A549 (cell line): Measurements from ENCODE around the gene FANCC. TPM values are rescaled to one million over a fixed set of nuclear protein-coding genes. Genes with fewer than 3 reads are reported as not detected.
A peak's percentile ranks its signal among the peaks of the same experiment; 100 is the strongest.

Experiments
- ATAC-seq, 2 experiments: fragments of 200-7000 bp in 1 of 2; fragments of >200 bp in 1 of 2; cut with Nextera tagmentation in 1 of 2; cut with Tn5 transposase in 1 of 2; 3 replicates each; pipeline versions ENCODE4 v1.8.0 to v1.9.1; 2018 to 2020; ENCODE audit warnings: mild to moderate bottlenecking in 1 of 2, moderate library complexity in 1 of 2
- CTCF ChIA-PET: fragments of 300-600 bp; sonication (Branson Sonifier 250); formaldehyde crosslinking; extraction: SDS; loops from one replicate; lab custom pipeline; 2021; ENCODE audit warnings: antibody characterized with exemption, inconsistent platforms; lab: Yijun Ruan, JAX
- POLR2A ChIA-PET: fragments of 350-600 bp; formaldehyde crosslinking; extraction: SDS; loops from one replicate; lab custom pipeline; 2021; ENCODE audit warnings: antibody characterized with exemption, inconsistent platforms; lab: Yijun Ruan, JAX
- DNase-seq, 2 experiments: peaks; one replicate each; pipeline versions ENCODE4 v3.0.0 to v3.0.0-alpha.2; 2011 to 2016; ENCODE audit warnings: low read depth in 1 of 2, low spot score in 1 of 2
- FAIRE-seq: peaks from 2 replicates; lab custom pipeline; 2011; peaks lifted over from hg19 to GRCh38; lab: Jason Lieb, UNC
- H3K27ac ChIP-seq, 2 experiments: fragments of >200 bp; sonication (Bioruptor Twin); formaldehyde crosslinking; 3 replicates each; pipeline ENCODE4 v1.5.1; 2016 to 2017
- H3K4me1 ChIP-seq: fragments of >200 bp; sonication (Bioruptor Twin); formaldehyde crosslinking; 3 replicates; pipeline ENCODE4 v1.6.1; 2016
- H3K4me2 ChIP-seq: fragments of >200 bp; sonication (Bioruptor Twin); formaldehyde crosslinking; 3 replicates; pipeline ENCODE4 v1.6.1; 2016
- H3K4me3 ChIP-seq: fragments of >200 bp; sonication (Bioruptor Twin); formaldehyde crosslinking; 3 replicates; pipeline ENCODE4 v1.5.1; 2016
- H3K9me3 ChIP-seq: fragments of >200 bp; sonication (Bioruptor Twin); formaldehyde crosslinking; 3 replicates; pipeline ENCODE4 v1.6.1; 2016
- E2F6 ChIP-seq: IDR thresholded peaks from 2 replicates; pipeline ENCODE4 v1.6.1; 2012; ENCODE audit warnings: low read depth, borderline replicate concordance
- EP300 ChIP-seq, 2 experiments: fragments of >200 bp; sonication (Bioruptor Twin); formaldehyde crosslinking; IDR thresholded peaks; 2 replicates in 1 of 2; 3 replicates in 1 of 2; pipeline ENCODE4 v1.6.1; 2016 to 2017
- FOSB ChIP-seq: fragments of 250-450 bp; sonication (Bioruptor Pico); IDR thresholded peaks from 2 replicates; pipeline ENCODE4 v1.5.0; 2020; ENCODE audit warnings: mild to moderate bottlenecking, moderate library complexity
- FOSL2 ChIP-seq, 2 experiments: fragments of 450-650 bp in 1 of 2; fragments of >200 bp in 1 of 2; sonication (Bioruptor Twin) in 1 of 2; formaldehyde crosslinking; IDR thresholded peaks; 2 replicates each; pipeline versions ENCODE4 v1.5.0 to v1.6.1; 2016 to 2020; ENCODE audit warnings: mild to moderate bottlenecking in 1 of 2, moderate library complexity in 1 of 2
- GATA3 ChIP-seq: IDR thresholded peaks from 2 replicates; pipeline ENCODE4 v1.6.1; 2012; ENCODE audit warnings: borderline replicate concordance
- HOXA7 ChIP-seq: fragments of 250-450 bp; sonication (Bioruptor Pico); IDR thresholded peaks from 2 replicates; pipeline ENCODE4 v1.5.0; 2020; ENCODE audit warnings: mild to moderate bottlenecking, moderate library complexity
- HOXB13 ChIP-seq: fragments of 250-450 bp; sonication (Bioruptor Pico); IDR thresholded peaks from 2 replicates; pipeline ENCODE4 v1.5.0; 2020; ENCODE audit warnings: low read depth, mild to moderate bottlenecking, moderate library complexity
- JUN ChIP-seq, 2 experiments: fragments of >200 bp; sonication (Bioruptor Twin); formaldehyde crosslinking; IDR thresholded peaks; 2 replicates in 1 of 2; 3 replicates in 1 of 2; pipeline ENCODE4 v1.6.1; 2016 to 2017
- MAX ChIP-seq: IDR thresholded peaks from 2 replicates; pipeline ENCODE4 v1.6.1; 2012
- MAZ ChIP-seq: fragments of 150-350 bp; IDR thresholded peaks from 2 replicates; pipeline ENCODE4 v1.6.1; 2014; ENCODE audit warnings: antibody characterized with exemption, low read depth, low read length, borderline replicate concordance
- PBX3 ChIP-seq: IDR thresholded peaks from 2 replicates; pipeline ENCODE4 v1.6.1; 2012
- RAD21 ChIP-seq, 2 experiments: fragments of >200 bp in 1 of 2; sonication (Bioruptor Twin) in 1 of 2; formaldehyde crosslinking in 1 of 2; IDR thresholded peaks in 1 of 2; conservative IDR thresholded peaks in 1 of 2; 2 replicates in 1 of 2; 3 replicates in 1 of 2; pipeline ENCODE4 v1.6.1; 2012 to 2018; ENCODE audit warnings: inconsistent platforms in 1 of 2
- RARB ChIP-seq: fragments of 250-450 bp; sonication (Bioruptor Pico); IDR thresholded peaks from 2 replicates; pipeline ENCODE4 v1.8.0; 2021; ENCODE audit warnings: mild to moderate bottlenecking, moderate library complexity
- WGBS: methylation state at CpG from one replicate; pipeline ENCODE4 v1.1.6; 2017; ENCODE audit errors: missing lambda C conversion rate; 5-methylcytosine and 5-hydroxymethylcytosine counted together
- polyA plus RNA-seq, 4 experiments: library from polyadenylated mRNA; depleted of rRNA in 3 of 4; stranded (reverse); fragments of >200 nt; fragmentation: RNase III in 1 of 4; extraction: RNeasy Plus Mini Kit Qiagen cat#74134 plus additional on column Dnase treatment in 1 of 4; gene quantifications; 2 replicates in 3 of 4; 3 replicates in 1 of 4; pipeline ENCODE4 v1.2.3, GENCODE V29; 2011 to 2017
- TF ChIP-seq, protein P1 (sequence below): fragments of >200 bp; sonication (Bioruptor Twin); formaldehyde crosslinking; IDR thresholded peaks from 3 replicates; pipeline ENCODE4 v1.5.1; 2016

The FANCC gene
- polyA plus RNA-seq, 2 of the 4 experiments (the other 2 are of a cell fraction) = 13.5 to 24.9 TPM

- H3K9me3 ChIP-seq = no peaks in the 10 kb centered on the region
- TF ChIP-seq RAD21 (conservative IDR thresholded peaks at IDR 0.05 in 1 of 2, IDR thresholded peaks at IDR 0.05 in 1 of 2) (no peak), PBX3 (no peak; the same call in 1 of the 2 replicates), GATA3 (peak; percentile 0; the same call in 1 of the 2 replicates), RARB (CRISPR knock-in tag) (no peak), EP300 (IDR thresholded peaks at IDR 0.05) (no peak), HOXB13 (no peak), JUN (IDR thresholded peaks at IDR 0.05) (peak; percentile 3 to 10; a peak in 2 of 5 replicates), MAZ (no peak)
- TF ChIP-seq, all 56 proteins: peak for 2
- peak; percentile 2 to 10; a peak in 4 of 6 replicates for ATAC-seq
- ChIA-PET POLR2A (no interaction called here), CTCF (interaction anchor here (1.0 to 2.0 kb wide), 3 partner anchors 25 to 308 kb away, joined by 3 to 9 read pairs (median 3); no protein-coding TSS in a partner anchor)
- WGBS = 67% methylated on average over 13 of the region's 14 CpGs
- DNase-seq = peak in 1 of 2 experiments; percentile 36
- Histone ChIP-seq H3K4me3 (no peak overlapping the region), H3K4me2 (peak overlapping the region; percentile 36), H3K27ac (peak overlapping the region; percentile 63 to 78), H3K4me1 (peaks cover 78% of the 10 kb centered on the region)
- no peak for FAIRE-seq
These were observed 226.5 kb downstream of the FANCC start for GRCh38 chr9:95090871-95091577.

GRCh38 chr9:95090023-95090791 is 227.3 kb downstream of the FANCC start:
- no peak overlapping the region for H3K4me3 ChIP-seq
- H3K27ac ChIP-seq = peak overlapping the region; percentile 63 to 78
- CTCF ChIA-PET = interaction anchor here (1.0 to 1.5 kb wide), 3 partner anchors 36 to 409 kb away, joined by 3 to 6 read pairs (median 4); no protein-coding TSS in a partner anchor
- peaks cover 82% of the 10 kb centered on the region for H3K4me1 ChIP-seq
- H3K9me3 ChIP-seq = no peaks in the 10 kb centered on the region
- ATAC-seq (peak; percentile 26 to 34), FAIRE-seq (no peak), DNase-seq (peak in 1 of 2 experiments; percentile 46)
- H3K4me2 ChIP-seq = peak overlapping the region; percentile 36
- TF ChIP-seq FOSL2 (IDR thresholded peaks at IDR 0.05) = no peak
- no peak for TF ChIP-seq FOSL2 (CRISPR knock-in tag; IDR thresholded peaks at IDR 0.05)
- peak; percentile 39; the same call in 1 of the 2 replicates for TF ChIP-seq E2F6
- TF ChIP-seq HOXA7 (CRISPR knock-in tag) = peak; percentile 68; the same call in 1 of the 2 replicates
- TF ChIP-seq, protein P1, sequence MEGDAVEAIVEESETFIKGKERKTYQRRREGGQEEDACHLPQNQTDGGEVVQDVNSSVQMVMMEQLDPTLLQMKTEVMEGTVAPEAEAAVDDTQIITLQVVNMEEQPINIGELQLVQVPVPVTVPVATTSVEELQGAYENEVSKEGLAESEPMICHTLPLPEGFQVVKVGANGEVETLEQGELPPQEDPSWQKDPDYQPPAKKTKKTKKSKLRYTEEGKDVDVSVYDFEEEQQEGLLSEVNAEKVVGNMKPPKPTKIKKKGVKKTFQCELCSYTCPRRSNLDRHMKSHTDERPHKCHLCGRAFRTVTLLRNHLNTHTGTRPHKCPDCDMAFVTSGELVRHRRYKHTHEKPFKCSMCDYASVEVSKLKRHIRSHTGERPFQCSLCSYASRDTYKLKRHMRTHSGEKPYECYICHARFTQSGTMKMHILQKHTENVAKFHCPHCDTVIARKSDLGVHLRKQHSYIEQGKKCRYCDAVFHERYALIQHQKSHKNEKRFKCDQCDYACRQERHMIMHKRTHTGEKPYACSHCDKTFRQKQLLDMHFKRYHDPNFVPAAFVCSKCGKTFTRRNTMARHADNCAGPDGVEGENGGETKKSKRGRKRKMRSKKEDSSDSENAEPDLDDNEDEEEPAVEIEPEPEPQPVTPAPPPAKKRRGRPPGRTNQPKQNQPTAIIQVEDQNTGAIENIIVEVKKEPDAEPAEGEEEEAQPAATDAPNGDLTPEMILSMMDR = no peak
- peak; percentile 23; the same call in 1 of the 2 replicates for TF ChIP-seq MAX
- peak; percentile 23; the same call in 1 of the 2 replicates for TF ChIP-seq FOSB (CRISPR knock-in tag)
- TF ChIP-seq JUN (IDR thresholded peaks at IDR 0.05) = peak; percentile 35 to 48; a peak in 2 of 5 replicates
- 16% methylated on average over 11 of the region's 22 CpGs for WGBS
- POLR2A ChIA-PET = no interaction called here
